NCI-H1436 treated with DMSO at 0.1 percent for 48 hours (cell line): Measurements from ENCODE around the gene BASP1.
"Not testable (repeated sequence)": the region's sequence is repeated elsewhere in the genome, so short reads cannot be mapped to it uniquely, and the experiment has no call there.

Source experiments
- DNase-seq: peaks from one replicate; lab custom pipeline; 2025; lab: John Stamatoyannopoulos, UW

BASP1 gene

GRCh38 chr5:17319095-17319494 lies 101.7 kb downstream of the BASP1 start:
- DNase-seq = not testable (repeated sequence)

DNA sequence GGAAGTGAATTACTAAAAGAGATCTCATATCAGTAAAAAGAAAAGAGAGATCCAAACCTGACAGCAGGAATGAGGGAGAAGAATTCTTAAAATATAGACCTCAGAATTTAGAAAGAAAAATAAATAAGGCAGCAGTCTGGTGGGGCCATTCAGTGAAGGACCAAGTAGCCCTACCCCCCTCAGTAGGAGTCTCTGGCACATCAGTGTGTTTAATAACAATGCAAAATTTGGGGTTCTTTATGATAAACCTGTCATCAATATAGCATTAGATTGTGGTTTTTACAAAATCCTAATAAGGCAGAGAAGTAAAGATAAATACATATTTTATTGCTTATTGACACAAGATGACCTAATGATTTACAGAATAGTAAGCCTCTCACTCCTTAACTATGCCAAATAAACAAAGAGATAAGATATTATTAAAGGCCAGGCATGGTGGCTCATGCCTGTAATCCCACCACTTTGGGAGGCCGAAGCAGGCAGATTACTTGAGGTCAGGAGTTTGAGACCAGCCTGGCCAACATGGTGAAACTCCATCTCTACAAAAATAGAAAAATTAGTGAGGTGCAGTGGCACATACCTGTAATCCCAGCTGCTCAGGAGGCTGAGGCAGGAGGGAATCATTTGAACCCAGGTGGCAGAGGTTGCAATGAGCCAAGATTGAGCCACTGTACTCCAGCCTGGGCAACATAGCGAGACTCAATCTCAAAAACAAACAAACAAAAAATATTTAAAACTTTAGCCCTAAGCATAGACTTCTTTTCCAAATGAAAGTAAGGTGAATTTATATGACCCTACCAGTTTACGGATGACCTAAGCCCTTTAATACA lies 108.6 kb downstream of the BASP1 start:
- DNase-seq = no peak
